ENCODE results near the gene TCF4. TPM values are rescaled to one million over a fixed set of nuclear protein-coding genes. Genes with fewer than 3 reads are reported as not detected.

TCF4 gene
- total and polyA plus RNA-seq, 2 donors (not counting 3 experiments of a cell fraction or from before 2014, with no cell fraction given): 183 to 390 TPM

DNA sequence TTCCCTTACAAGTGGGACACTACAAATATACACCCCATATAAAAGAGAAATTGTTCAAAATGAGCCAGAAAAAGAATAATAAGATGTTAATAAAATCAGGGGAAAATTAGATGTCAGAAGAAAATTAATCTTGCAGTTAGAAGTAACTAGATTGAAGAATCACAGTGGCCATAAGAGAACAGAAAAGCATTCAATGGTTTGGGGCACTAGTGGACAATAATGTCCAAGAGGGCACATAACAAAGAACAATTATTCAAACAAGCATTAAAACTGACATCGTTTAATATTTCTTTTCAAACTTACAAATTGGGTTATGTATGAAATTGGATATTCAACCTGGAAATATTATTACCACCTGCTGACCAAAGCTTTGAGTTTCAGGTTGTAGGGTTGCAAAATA, 12.9 kb downstream of the TCF4 start:
- Histone ChIP-seq H3K36me3 (ENCODE audit: control insufficient read depth in 2 of 2, extremely low read depth in 1 of 2, insufficient read depth in 2 of 2, low read length in 2 of 2) (peaks cover 4 to 5% of the 10 kb centered on the region in 2 experiments), H3K9me3 (replicated peaks; ENCODE audit: control insufficient read depth, insufficient read depth, low read length) (no peaks in the 10 kb centered on the region), H3K79me2 (ENCODE audit: control insufficient read depth, insufficient read depth, low read length) (peaks cover 57% of the 10 kb centered on the region), H3K27ac (ENCODE audit: insufficient read depth, low read depth, low read length) (no peak overlapping the region), H3K27me3 (ENCODE audit: control insufficient read depth in 2 of 2, insufficient read depth in 2 of 2, low read length in 2 of 2) (no peaks in the 10 kb centered on the region), H3K4me1 (ENCODE audit: control insufficient read depth, extremely low read depth, insufficient read depth, low read length) (no peaks in the 10 kb centered on the region), H3K4me2 (ENCODE audit: insufficient read depth, low read length) (no peak overlapping the region), H2AFZ (ENCODE audit: low read depth, low read length) (no peak overlapping the region), H3K9ac (replicated peaks; ENCODE audit: extremely low read depth, insufficient read depth, low read length) (no peak overlapping the region), H4K20me1 (replicated peaks; ENCODE audit: control insufficient read depth, extremely low read depth, insufficient read depth, low read length) (peaks cover 10% of the 10 kb centered on the region), H3K4me3 (replicated peaks in 1 of 3; ENCODE audit: insufficient read depth in 1 of 3, low read depth in 1 of 3, low read length in 3 of 3) (no peak overlapping the region), H3K9me1 (replicated peaks; ENCODE audit: control insufficient read depth, extremely low read depth, insufficient read depth, low read length) (no peaks in the 10 kb centered on the region)
- FAIRE-seq (no peak), DNase-seq (ENCODE audit: low read depth, low spot score) (no peak)
- dilution Hi-C loops (cut with MboI; ENCODE audit: extremely low pct_ligation_motif_present, low sequenced_read_pairs) (no loop called here), intact Hi-C loops (cut with micrococcal nuclease) (no loop called here)
- TF ChIP-seq GATA2 (IDR thresholded peaks at IDR 0.05; ENCODE audit: insufficient read depth, insufficient read length, low read depth, low read length) (no peak), POLR2AphosphoS5 (IDR thresholded peaks at IDR 0.05; ENCODE audit: insufficient read depth, low read depth, low read length) (no peak), EZH2 (IDR thresholded peaks at IDR 0.05; ENCODE audit: borderline replicate concordance, low read depth, low read length, severe bottlenecking) (no peak), FOS (IDR thresholded peaks at IDR 0.05; ENCODE audit: borderline replicate concordance, insufficient read depth, low read length) (no peak), MYC (IDR thresholded peaks at IDR 0.05; ENCODE audit: low read depth, low read length) (no peak), POLR2A (IDR thresholded peaks at IDR 0.05; ENCODE audit: low read depth, low read length) (no peak), JUN (IDR thresholded peaks at IDR 0.05; ENCODE audit: borderline replicate concordance, insufficient read depth, insufficient read length, low read depth) (no peak)
- TF ChIP-seq, protein P1, sequence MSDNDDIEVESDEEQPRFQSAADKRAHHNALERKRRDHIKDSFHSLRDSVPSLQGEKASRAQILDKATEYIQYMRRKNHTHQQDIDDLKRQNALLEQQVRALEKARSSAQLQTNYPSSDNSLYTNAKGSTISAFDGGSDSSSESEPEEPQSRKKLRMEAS (IDR thresholded peaks at IDR 0.05; ENCODE audit: insufficient read depth, insufficient read length): no peak
- TF ChIP-seq, protein P2, sequence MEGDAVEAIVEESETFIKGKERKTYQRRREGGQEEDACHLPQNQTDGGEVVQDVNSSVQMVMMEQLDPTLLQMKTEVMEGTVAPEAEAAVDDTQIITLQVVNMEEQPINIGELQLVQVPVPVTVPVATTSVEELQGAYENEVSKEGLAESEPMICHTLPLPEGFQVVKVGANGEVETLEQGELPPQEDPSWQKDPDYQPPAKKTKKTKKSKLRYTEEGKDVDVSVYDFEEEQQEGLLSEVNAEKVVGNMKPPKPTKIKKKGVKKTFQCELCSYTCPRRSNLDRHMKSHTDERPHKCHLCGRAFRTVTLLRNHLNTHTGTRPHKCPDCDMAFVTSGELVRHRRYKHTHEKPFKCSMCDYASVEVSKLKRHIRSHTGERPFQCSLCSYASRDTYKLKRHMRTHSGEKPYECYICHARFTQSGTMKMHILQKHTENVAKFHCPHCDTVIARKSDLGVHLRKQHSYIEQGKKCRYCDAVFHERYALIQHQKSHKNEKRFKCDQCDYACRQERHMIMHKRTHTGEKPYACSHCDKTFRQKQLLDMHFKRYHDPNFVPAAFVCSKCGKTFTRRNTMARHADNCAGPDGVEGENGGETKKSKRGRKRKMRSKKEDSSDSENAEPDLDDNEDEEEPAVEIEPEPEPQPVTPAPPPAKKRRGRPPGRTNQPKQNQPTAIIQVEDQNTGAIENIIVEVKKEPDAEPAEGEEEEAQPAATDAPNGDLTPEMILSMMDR (IDR thresholded peaks at IDR 0.05; ENCODE audit: extremely low read depth in 1 of 2, insufficient read depth in 1 of 2, low read depth in 1 of 2, low read length in 2 of 2): no peak
- ChIA-PET CTCF (interaction anchor here (1.1 kb wide), 1 partner anchor 27 kb away, joined by 3 read pairs; no protein-coding TSS in a partner anchor), POLR2A (no interaction called here)
- BruUV-seq (replicated peaks): no TSS peak
